H1 (cell line): ENCODE results near the gene KRTAP4-12. TPM values are rescaled to one million over a fixed set of nuclear protein-coding genes. Genes with fewer than 3 reads are reported as not detected.

Experiments
- CTCF ChIA-PET: fragments of 300-600 bp; sonication (Branson Sonifier 250); formaldehyde crosslinking; loops from one replicate; lab custom pipeline; 2021; ENCODE audit not compliant: partially characterized antibody; lab: Charles Lee
- POLR2A ChIA-PET: fragments of 300-600 bp; sonication (Branson Sonifier 250); formaldehyde crosslinking; loops from one replicate; lab custom pipeline; 2021; ENCODE audit warnings: inconsistent platforms; ENCODE audit not compliant: partially characterized antibody; lab: Charles Lee
- DNase-seq, 2 experiments: peaks; one replicate each; pipeline versions ENCODE4 v3.0.0 to v3.0.0-alpha.2; 2010 to 2022; ENCODE audit warnings: low spot score in 2 of 2, low read depth in 1 of 2, mixed read lengths in 1 of 2
- FAIRE-seq: peaks from 2 replicates; lab custom pipeline; 2011; peaks lifted over from hg19 to GRCh38; lab: Jason Lieb, UNC
- H2AFZ ChIP-seq: 2 replicates; pipeline ENCODE4 v1.8.1; 2012; ENCODE audit warnings: low read length, inconsistent platforms
- H2AK5ac ChIP-seq: 2 replicates; pipeline ENCODE4 v1.6.1; 2013; ENCODE audit warnings: low read depth, low read length
- H2BK120ac ChIP-seq: replicated peaks from 2 replicates; pipeline ENCODE3; 2013; ENCODE audit warnings: low read depth, low read length, inconsistent platforms
- H2BK12ac ChIP-seq: 2 replicates; pipeline ENCODE4 v1.6.1; 2013; ENCODE audit warnings: low read depth, low read length
- H2BK15ac ChIP-seq: 2 replicates; pipeline ENCODE4 v1.6.1; 2013; ENCODE audit warnings: low read length
- H2BK20ac ChIP-seq: 2 replicates; pipeline ENCODE4 v1.6.1; 2013; ENCODE audit warnings: low read length
- H2BK5ac ChIP-seq: 2 replicates; pipeline ENCODE4 v1.6.1; 2013; ENCODE audit warnings: low read depth, low read length
- H3K14ac ChIP-seq: 2 replicates; pipeline ENCODE4 v1.6.1; 2013; ENCODE audit warnings: inconsistent platforms; ENCODE audit not compliant: insufficient read length
- H3K18ac ChIP-seq: 2 replicates; pipeline ENCODE4 v1.6.1; 2013; ENCODE audit warnings: low read length; ENCODE audit errors: extremely low read depth
- H3K23ac ChIP-seq: 2 replicates; pipeline ENCODE4 v1.6.1; 2013; ENCODE audit warnings: inconsistent platforms; ENCODE audit not compliant: insufficient read length
- H3K23me2 ChIP-seq: 2 replicates; pipeline ENCODE4 v1.6.1; 2013; ENCODE audit warnings: low read depth, low read length
- H3K27ac ChIP-seq: 2 replicates; pipeline ENCODE4 v1.6.1; 2011; ENCODE audit warnings: low read depth, low read length, inconsistent platforms
- H3K27me3 ChIP-seq, 4 experiments: replicated peaks in 1 of 4; 1 replicate in 1 of 4; 2 replicates in 3 of 4; pipeline versions ENCODE4 v1.6.1 to v1.8.1; 2011 to 2013; ENCODE audit warnings: low read length in 3 of 4, mild to moderate bottlenecking in 3 of 4, inconsistent platforms in 2 of 4, mixed read lengths in 2 of 4, moderate library complexity in 1 of 4; ENCODE audit not compliant: control insufficient read depth in 3 of 4, insufficient read depth in 3 of 4; ENCODE audit errors: extremely low read depth in 1 of 4
- H3K36me3 ChIP-seq, 4 experiments: 2 replicates each; pipeline versions ENCODE4 v1.6.1 to v1.8.1; 2011 to 2013; ENCODE audit warnings: mild to moderate bottlenecking in 4 of 4, low read length in 3 of 4, moderate library complexity in 2 of 4, control low read depth in 1 of 4, inconsistent platforms in 1 of 4; ENCODE audit not compliant: insufficient read depth in 4 of 4, control insufficient read depth in 2 of 4
- H3K4ac ChIP-seq: replicated peaks from 2 replicates; pipeline ENCODE3; 2013; ENCODE audit warnings: low read length, low read depth, mixed read lengths, inconsistent platforms; ENCODE audit not compliant: insufficient read length
- H3K4me1 ChIP-seq, 4 experiments: replicated peaks in 1 of 4; 1 replicate in 1 of 4; 2 replicates in 3 of 4; pipeline versions ENCODE4 v1.6.1 to v1.8.1; 2011 to 2013; ENCODE audit warnings: low read length in 3 of 4, inconsistent platforms in 2 of 4, mixed read lengths in 1 of 4; ENCODE audit not compliant: insufficient read depth in 4 of 4, control insufficient read depth in 3 of 4
- H3K4me2 ChIP-seq, 2 experiments: 2 replicates each; pipeline versions ENCODE4 v1.6.1 to v1.8.1; 2011 to 2013; ENCODE audit warnings: low read depth in 2 of 2, low read length in 2 of 2, control low read depth in 1 of 2, inconsistent platforms in 1 of 2, mild to moderate bottlenecking in 1 of 2; ENCODE audit not compliant: insufficient read depth in 1 of 2
- H3K4me3 ChIP-seq, 4 experiments: fragments of 200-600, 300-600 bp in 1 of 4; sonication (generic), shearing (Covaris generic), sonication (Bioruptor Twin) in 1 of 4; 2 replicates each; pipeline versions ENCODE4 v1.5.1 to v1.8.1; 2011 to 2016; ENCODE audit warnings: low read length in 4 of 4, low read depth in 3 of 4, control low read depth in 2 of 4, inconsistent platforms in 2 of 4, mild to moderate bottlenecking in 2 of 4, mixed read lengths in 1 of 4, moderate library complexity in 1 of 4; ENCODE audit not compliant: insufficient read depth in 2 of 4; ENCODE audit errors: extremely low read depth in 1 of 4
- H3K56ac ChIP-seq: replicated peaks from 2 replicates; pipeline ENCODE3; 2013; ENCODE audit warnings: low read depth, mild to moderate bottlenecking, mixed read lengths, low read length, inconsistent platforms; ENCODE audit not compliant: insufficient read length
- H3K79me1 ChIP-seq: 2 replicates; pipeline ENCODE4 v1.6.1; 2013; ENCODE audit warnings: low read depth, low read length, control low read depth
- H3K79me2 ChIP-seq, 2 experiments: 2 replicates each; pipeline versions ENCODE4 v1.6.1 to v1.8.1; 2012 to 2013; ENCODE audit warnings: low read length in 2 of 2, mild to moderate bottlenecking in 2 of 2, inconsistent platforms in 1 of 2; ENCODE audit not compliant: insufficient read depth in 2 of 2, control insufficient read depth in 1 of 2
- H3K9ac ChIP-seq, 4 experiments: replicated peaks in 1 of 4; 1 replicate in 1 of 4; 2 replicates in 3 of 4; pipeline versions ENCODE4 v1.6.1 to v1.8.1; 2011 to 2013; ENCODE audit warnings: low read depth in 3 of 4, low read length in 3 of 4, control low read depth in 2 of 4, mild to moderate bottlenecking in 2 of 4, moderate library complexity in 2 of 4, inconsistent platforms in 1 of 4; ENCODE audit errors: extremely low read depth in 1 of 4
- H3K9me3 ChIP-seq, 2 experiments: 2 replicates each; pipeline versions ENCODE4 v1.6.1 to v1.8.1; 2012 to 2013; ENCODE audit warnings: mild to moderate bottlenecking in 2 of 2, moderate library complexity in 2 of 2, control low read depth in 1 of 2, inconsistent platforms in 1 of 2, low read depth in 1 of 2, low read length in 1 of 2, mixed read lengths in 1 of 2; ENCODE audit not compliant: insufficient read depth in 2 of 2
- H4K20me1 ChIP-seq, 2 experiments: replicated peaks in 1 of 2; 2 replicates each; pipeline versions ENCODE3 to v1.8.1; 2011 to 2013; ENCODE audit warnings: inconsistent platforms in 2 of 2, low read length in 2 of 2, mild to moderate bottlenecking in 1 of 2; ENCODE audit not compliant: insufficient read depth in 2 of 2, control insufficient read depth in 1 of 2
- H4K5ac ChIP-seq: 2 replicates; pipeline ENCODE4 v1.6.1; 2013; ENCODE audit warnings: low read length, low read depth, mixed read lengths, inconsistent platforms; ENCODE audit not compliant: insufficient read length
- H4K8ac ChIP-seq: 2 replicates; pipeline ENCODE4 v1.8.0; 2013; ENCODE audit warnings: mild to moderate bottlenecking, moderate library complexity, low read length, inconsistent platforms; ENCODE audit not compliant: insufficient read depth; ENCODE audit errors: extremely low read depth
- H4K91ac ChIP-seq: replicated peaks from 2 replicates; pipeline ENCODE3; 2013; ENCODE audit warnings: low read length, mixed read lengths, inconsistent platforms; ENCODE audit not compliant: insufficient read length
- BCL11A ChIP-seq, 2 experiments: IDR thresholded peaks; one replicate each; pipeline ENCODE4 v1.6.1; 2011; ENCODE audit warnings: low read depth in 2 of 2, low read length in 2 of 2, mild to moderate bottlenecking in 2 of 2
- CREB1 ChIP-seq: IDR thresholded peaks from 2 replicates; pipeline ENCODE4 v1.6.1; 2012; ENCODE audit warnings: inconsistent platforms
- CTBP2 ChIP-seq: IDR thresholded peaks from 2 replicates; pipeline ENCODE4 v1.7.0; 2011; ENCODE audit warnings: borderline replicate concordance, mild to moderate bottlenecking, moderate library complexity, mixed read lengths, low read length; ENCODE audit not compliant: insufficient read depth, insufficient read length
- EZH2 ChIP-seq: fragments of 200-600 bp; sonication (generic); IDR thresholded peaks from 2 replicates; pipeline ENCODE4 v1.7.1; 2012; ENCODE audit warnings: low read depth, mild to moderate bottlenecking, moderate library complexity, low read length, inconsistent platforms; ENCODE audit not compliant: severe bottlenecking
- HDAC6 ChIP-seq: IDR thresholded peaks from one replicate; pipeline ENCODE4 v1.7.1; 2012; ENCODE audit warnings: low read depth, mild to moderate bottlenecking, inconsistent platforms, low read length, moderate library complexity
- KDM4A ChIP-seq: IDR thresholded peaks from one replicate; pipeline ENCODE4 v1.7.1; 2012; ENCODE audit warnings: low read depth, mild to moderate bottlenecking, moderate library complexity, low read length, inconsistent platforms; ENCODE audit not compliant: severe bottlenecking
- NANOG ChIP-seq: IDR thresholded peaks from 2 replicates; pipeline ENCODE4 v1.6.1; 2011; ENCODE audit warnings: low read length, low read depth, mild to moderate bottlenecking, inconsistent platforms; ENCODE audit not compliant: insufficient read depth, poor library complexity, severe bottlenecking
- RAD21 ChIP-seq, 2 experiments: IDR thresholded peaks in 1 of 2; conservative IDR thresholded peaks in 1 of 2; 2 replicates each; pipeline ENCODE4 v1.6.1; 2011; ENCODE audit warnings: low read depth in 2 of 2, low read length in 2 of 2, improper control_type of control experiment in 1 of 2, inconsistent platforms in 1 of 2, mild to moderate bottlenecking in 1 of 2, moderate library complexity in 1 of 2
- SIX5 ChIP-seq: IDR thresholded peaks from 2 replicates; pipeline ENCODE4 v1.6.1; 2011; ENCODE audit warnings: mild to moderate bottlenecking, low read depth, low read length
- SP1 ChIP-seq: IDR thresholded peaks from 2 replicates; pipeline ENCODE4 v1.6.1; 2011; ENCODE audit warnings: low read depth, low read length
- SRF ChIP-seq: IDR thresholded peaks from 2 replicates; pipeline ENCODE4 v1.6.1; 2011; ENCODE audit warnings: mild to moderate bottlenecking, low read depth, low read length, moderate library complexity
- YY1 ChIP-seq: IDR thresholded peaks from 2 replicates; pipeline ENCODE4 v1.6.1; 2011; ENCODE audit warnings: low read depth, mild to moderate bottlenecking, low read length
- WGBS, 2 experiments: shearing (Covaris generic) in 1 of 2; methylation state at CpG; one replicate each; pipeline versions ENCODE4 v1.1.6 to v1.1.7; 2013 to 2015; ENCODE audit warnings: low lambda C conversion rate in 2 of 2, mixed read lengths in 2 of 2, inconsistent platforms in 1 of 2, low coverage in 1 of 2, missing lambda C conversion rate in 1 of 2; ENCODE audit not compliant: insufficient replicate concordance in 2 of 2, insufficient coverage in 1 of 2, insufficient read length in 1 of 2; ENCODE audit errors: extremely low coverage in 1 of 2, missing lambda C conversion rate in 1 of 2; 5-methylcytosine and 5-hydroxymethylcytosine counted together
- polyA plus RNA-seq, 7 experiments: library from polyadenylated mRNA; depleted of rRNA in 3 of 7; stranded (reverse) in 5 of 7; unstranded in 2 of 7; fragments of >200 nt in 5 of 7; fragments of 200-250 nt in 2 of 7; gene quantifications; 1 replicate in 5 of 7; 2 replicates in 1 of 7; 4 replicates in 1 of 7; pipeline versions ENCODE4 v1.2.1 to v1.2.3, GENCODE V29; 2011 to 2013; ENCODE audit warnings: missing spikeins in 2 of 7, mixed read lengths in 2 of 7
- total RNA-seq: library from RNA; stranded (reverse); fragmentation: NEBNext Ultra II Directional; extraction: Animal tissue kit (Norgen Biotek cat#: 25700); gene quantifications from 2 replicates; pipeline ENCODE4 v1.2.1, GENCODE V29; 2021

Gene KRTAP4-12
- total and polyA plus RNA-seq, 2 of the 8 experiments (the other 6 are each of a cell fraction or from before 2014, with no cell fraction given): not detected

DNA sequence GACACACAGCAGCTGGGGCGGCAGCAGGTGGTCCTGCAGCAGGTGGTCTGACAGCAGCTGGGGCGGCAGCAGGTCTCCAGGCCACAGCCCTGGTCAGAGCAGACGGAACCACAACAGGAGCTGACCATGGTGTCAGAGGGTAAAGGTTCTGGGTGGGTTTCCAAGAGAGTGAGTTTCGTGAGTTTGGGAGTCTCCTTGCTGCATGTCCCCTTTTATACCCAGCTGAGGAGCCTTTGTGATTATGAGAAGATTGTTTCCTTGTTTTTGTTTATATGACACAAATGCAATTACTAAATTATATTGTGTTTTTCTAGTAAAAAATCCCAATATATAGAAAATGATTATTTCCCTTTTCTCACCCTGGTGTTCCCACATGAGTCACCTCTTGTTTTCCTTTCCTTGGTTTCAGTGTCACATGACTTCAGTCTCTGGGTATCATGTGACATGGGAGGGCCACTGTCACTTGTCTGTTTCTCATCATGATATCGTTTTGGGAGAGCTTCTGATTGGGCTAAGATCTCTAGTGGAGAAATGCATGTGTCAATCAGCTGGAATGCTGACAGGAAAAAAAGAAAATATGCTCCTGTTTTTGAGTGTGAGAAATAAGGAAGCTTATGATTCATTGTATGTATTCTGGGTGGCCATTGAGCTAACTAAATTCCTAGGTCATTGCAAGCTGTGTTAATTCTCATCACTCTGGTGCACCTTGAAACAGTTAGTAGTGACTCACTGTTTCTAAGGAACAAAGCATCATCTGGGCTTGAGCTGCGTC is 16.6 kb upstream of the KRTAP4-12 start, which contains the start of gene KRTAP4-6:
Gene KRTAP4-6, minus strand, starts transcription at position 185 of the 772 bp plus-strand sequence. Its CDS starts 57 bp downstream, at position 128.
- TF ChIP-seq CREB1 (no peak), NANOG (no peak), SIX5 (no peak), RAD21 (IDR thresholded peaks at IDR 0.05 in 1 of 2, conservative IDR thresholded peaks at IDR 0.05 in 1 of 2; ENCODE audit: low read depth in 2 of 2, low read length in 2 of 2) (no peak), HDAC6 (no peak), EZH2 (no peak), CTBP2 (no peak), KDM4A (no peak), YY1 (no peak), SRF (no peak), BCL11A (IDR thresholded peaks at IDR 0.05; ENCODE audit: low read depth in 2 of 2, low read length in 2 of 2) (no peak), SP1 (no peak)
- Histone ChIP-seq H4K91ac (no peak within 1 kb of the TSS), H3K4ac (no peak within 1 kb of the TSS), H3K23ac (no peak within 1 kb of the TSS), H3K4me3 (no peak within 1 kb of the TSS), H3K4me1 (no peaks in the 10 kb centered on the region), H3K79me2 (no peaks in the 10 kb centered on the region), H4K5ac (no peak within 1 kb of the TSS), H2BK15ac (no peak within 1 kb of the TSS), H3K9me3 (peaks cover 12% of the 10 kb centered on the region in 2 experiments; a peak in 3 of 4 replicates), H2AK5ac (no peak within 1 kb of the TSS), H3K4me2 (no peak within 1 kb of the TSS), H4K20me1 (no peaks in the 10 kb centered on the region), H3K56ac (no peak within 1 kb of the TSS), H3K27ac (no peak within 1 kb of the TSS), H3K14ac (no peak within 1 kb of the TSS), H3K36me3 (no peaks in the 10 kb centered on the region), H2AFZ (no peak within 1 kb of the TSS), H3K18ac (no peak within 1 kb of the TSS), H3K9ac (no peak within 1 kb of the TSS), H2BK12ac (no peak within 1 kb of the TSS), H3K79me1 (no peaks in the 10 kb centered on the region), H2BK20ac (no peak within 1 kb of the TSS), H3K27me3 (no peaks in the 10 kb centered on the region), H2BK5ac (no peak within 1 kb of the TSS), H3K23me2 (no peaks in the 10 kb centered on the region), H4K8ac (no peak within 1 kb of the TSS), H2BK120ac (no peak within 1 kb of the TSS)
- ChIA-PET POLR2A (no interaction called here), CTCF (interaction anchor here (0.6 to 1.0 kb wide), 2 partner anchors 9 to 174 kb away, joined by 3 read pairs; partner anchors contain the start of gene KRTAP4-5)
- DNase-seq (no peak), FAIRE-seq (no peak)
- WGBS, 2 experiments: 89% methylated on average over 6 of the region's 6 CpGs; no CpG with 5 or more reads in 1 of the 2 experiments
